ENCODE data around the gene TAB2.

TAB2 gene

GRCh38 chr6:149383371-149383770 is 65.9 kb downstream of the TAB2 start:
- Histone ChIP-seq H3F3A (ENCODE audit: control insufficient read depth, insufficient read depth) (no peaks in the 10 kb centered on the region), H4K20me1 (ENCODE audit: control insufficient read depth, insufficient read depth, low read depth, low read length) (no peaks in the 10 kb centered on the region), H3K4me1 (ENCODE audit: control insufficient read depth, low read length) (no peaks in the 10 kb centered on the region), H3K4me2 (ENCODE audit: low read length) (no peak overlapping the region), H3K9me3 (ENCODE audit: control insufficient read depth, insufficient read depth, low read length) (no peaks in the 10 kb centered on the region), H3K27ac (ENCODE audit: low read depth, low read length) (no peak overlapping the region), H3K9me2 (replicated peaks; ENCODE audit: control insufficient read depth, low read length) (no peaks in the 10 kb centered on the region), H3K36me3 (ENCODE audit: control insufficient read depth, low read length) (peaks cover 46% of the 10 kb centered on the region), H3K27me3 (ENCODE audit: control insufficient read depth, low read length) (no peaks in the 10 kb centered on the region), H3K79me2 (ENCODE audit: control insufficient read depth, low read length) (0 out of 2 replicates have a peak, but pooled peaks cover 7% of the 10 kb centered on the region), H3K4me3 (ENCODE audit: low read length) (no peak overlapping the region)
- TF ChIP-seq EZH2phosphoT487 (IDR thresholded peaks at IDR 0.05; ENCODE audit: borderline replicate concordance, low read length) (no peak), CTCF (IDR thresholded peaks at IDR 0.05; ENCODE audit: low read depth, low read length, poor library complexity, severe bottlenecking) (no peak)

- no peak for TF ChIP-seq EZH2phosphoT487 (IDR thresholded peaks at IDR 0.05; ENCODE audit: borderline replicate concordance, low read length)
- no peak for TF ChIP-seq CTCF (IDR thresholded peaks at IDR 0.05; ENCODE audit: low read depth, low read length, poor library complexity, severe bottlenecking)
- Histone ChIP-seq H3K79me2 (ENCODE audit: control insufficient read depth, low read length) (0 out of 2 replicates have a peak, but pooled peaks cover 7% of the 10 kb centered on the region), H3K27me3 (ENCODE audit: control insufficient read depth, low read length) (no peaks in the 10 kb centered on the region), H3K27ac (ENCODE audit: low read depth, low read length) (no peak overlapping the region), H3K9me3 (ENCODE audit: control insufficient read depth, insufficient read depth, low read length) (no peaks in the 10 kb centered on the region), H3K4me2 (ENCODE audit: low read length) (no peak overlapping the region), H3K4me1 (ENCODE audit: control insufficient read depth, low read length) (no peaks in the 10 kb centered on the region), H3K4me3 (ENCODE audit: low read length) (no peak overlapping the region), H4K20me1 (ENCODE audit: control insufficient read depth, insufficient read depth, low read depth, low read length) (no peaks in the 10 kb centered on the region), H3F3A (ENCODE audit: control insufficient read depth, insufficient read depth) (no peaks in the 10 kb centered on the region), H3K9me2 (replicated peaks; ENCODE audit: control insufficient read depth, low read length) (no peaks in the 10 kb centered on the region), H3K36me3 (ENCODE audit: control insufficient read depth, low read length) (peaks cover 36% of the 10 kb centered on the region)
Measured at GRCh38 chr6:149384464-149384863, 67.0 kb downstream of the TAB2 start.

- H3K79me2 ChIP-seq (ENCODE audit: control insufficient read depth, low read length) = 0 out of 2 replicates have a peak, but pooled peaks cover 2% of the 10 kb centered on the region
- no peaks in the 10 kb centered on the region for H4K20me1 ChIP-seq (ENCODE audit: control insufficient read depth, insufficient read depth, low read depth, low read length)
- no peaks in the 10 kb centered on the region for H3K9me2 ChIP-seq (replicated peaks; ENCODE audit: control insufficient read depth, low read length)
- no peak overlapping the region for H3K4me2 ChIP-seq (ENCODE audit: low read length)
- H3F3A ChIP-seq (ENCODE audit: control insufficient read depth, insufficient read depth) = no peaks in the 10 kb centered on the region
- no peak overlapping the region for H3K4me3 ChIP-seq (ENCODE audit: low read length)
- no peaks in the 10 kb centered on the region for H3K4me1 ChIP-seq (ENCODE audit: control insufficient read depth, low read length)
- TF ChIP-seq CTCF (IDR thresholded peaks at IDR 0.05; ENCODE audit: low read depth, low read length, poor library complexity, severe bottlenecking) = no peak
- no peak for TF ChIP-seq EZH2phosphoT487 (IDR thresholded peaks at IDR 0.05; ENCODE audit: borderline replicate concordance, low read length)
- H3K9me3 ChIP-seq (ENCODE audit: control insufficient read depth, insufficient read depth, low read length) = no peaks in the 10 kb centered on the region
- no peak overlapping the region for H3K27ac ChIP-seq (ENCODE audit: low read depth, low read length)
- H3K36me3 ChIP-seq (ENCODE audit: control insufficient read depth, low read length) = peaks cover 23% of the 10 kb centered on the region
- H3K27me3 ChIP-seq (ENCODE audit: control insufficient read depth, low read length) = no peaks in the 10 kb centered on the region
Measured at GRCh38 chr6:149385998-149386646, 68.6 kb downstream of the TAB2 start.

Data from DOHH2 (cell line).